A673 (cell line): ENCODE results near the gene IRF2.

Source experiments
- CTCF ChIP-seq: fragments of 300-800, 200-600 bp; sonication (generic); conservative IDR thresholded peaks from 2 replicates; pipeline ENCODE4 v1.5.1; 2017; ENCODE audit warnings: low read depth, mild to moderate bottlenecking, antibody characterized with exemption, low read length, moderate library complexity, mixed read lengths
- EZH2 ChIP-seq: fragments of 200-600 bp; sonication (generic); IDR thresholded peaks from 2 replicates; pipeline ENCODE4 v1.6.1; 2017; ENCODE audit warnings: borderline replicate concordance, low read depth, mild to moderate bottlenecking, mixed read lengths, antibody characterized with exemption, low read length; ENCODE audit not compliant: poor library complexity, severe bottlenecking

- TF ChIP-seq CTCF (no peak), EZH2 (no peak)
Measured at GRCh38 chr4:184446132-184446658, 28.2 kb downstream of the IRF2 start.
